ENCODE results near the gene WDFY4. TPM values are rescaled to one million over a fixed set of nuclear protein-coding genes. Genes with fewer than 3 reads are reported as not detected.

The WDFY4 gene
- total RNA-seq, 4 donors from 2014 or later, result 5.0 to 16.5 (median 8.8) TPM

- H3K9me3 ChIP-seq, result no peaks in the 10 kb centered on the region
- WGBS, 2 donors, result 89 to 95% methylated on average over 2 of the region's 2 CpGs
- no peaks in the 10 kb centered on the region for H3K27me3 ChIP-seq
- no peak for TF ChIP-seq POLR2A (IDR thresholded peaks at IDR 0.05)
- TF ChIP-seq CTCF (IDR thresholded peaks at IDR 0.05), result no peak
- no peak for TF ChIP-seq EP300 (IDR thresholded peaks at IDR 0.05)
- H3K27ac ChIP-seq, result no peak overlapping the region
- no peak overlapping the region for H3K4me3 ChIP-seq
- peaks cover 0 to 5% (median 0%) of the 10 kb centered on the region in 4 donors for H3K4me1 ChIP-seq
- H3K36me3 ChIP-seq, result no peaks in the 10 kb centered on the region
- no peak for DNase-seq (ENCODE audit: low spot score in 2 of 2)
These were observed 220.6 kb downstream of the WDFY4 start for GRCh38 chr10:48905311-48905710.

GRCh38 chr10:48906841-48907240 is 222.2 kb downstream of the WDFY4 start:
- no peak overlapping the region for H3K27ac ChIP-seq
- H3K27me3 ChIP-seq, result no peaks in the 10 kb centered on the region
- H3K4me3 ChIP-seq, result no peak overlapping the region
- H3K4me1 ChIP-seq, result no peaks in the 10 kb centered on the region
- no peak for TF ChIP-seq EP300 (IDR thresholded peaks at IDR 0.05)
- no peak for TF ChIP-seq POLR2A (IDR thresholded peaks at IDR 0.05)
- no peak for TF ChIP-seq CTCF (IDR thresholded peaks at IDR 0.05)
- H3K9me3 ChIP-seq, result no peaks in the 10 kb centered on the region
- H3K36me3 ChIP-seq, result no peaks in the 10 kb centered on the region
- 55 to 67% methylated on average over 2 of the region's 2 CpGs for WGBS, 2 donors
- DNase-seq (ENCODE audit: low spot score in 2 of 2), result no peak

- Histone ChIP-seq H3K4me1 (no peaks in the 10 kb centered on the region), H3K27ac (no peak overlapping the region), H3K36me3 (no peaks in the 10 kb centered on the region), H3K27me3 (no peaks in the 10 kb centered on the region), H3K9me3 (no peaks in the 10 kb centered on the region), H3K4me3 (no peak overlapping the region)
- TF ChIP-seq EP300 (IDR thresholded peaks at IDR 0.05) (no peak), POLR2A (IDR thresholded peaks at IDR 0.05) (no peak), CTCF (IDR thresholded peaks at IDR 0.05) (no peak)
- WGBS, 2 donors, result 90 to 94% methylated on average over 4 of the region's 4 CpGs
- no peak for DNase-seq (ENCODE audit: low spot score in 2 of 2)
These were observed 223.1 kb downstream of the WDFY4 start for GRCh38 chr10:48907730-48908129.

- Histone ChIP-seq H3K27ac (no peak overlapping the region), H3K36me3 (no peaks in the 10 kb centered on the region), H3K4me3 (no peak overlapping the region), H3K27me3 (no peaks in the 10 kb centered on the region), H3K4me1 (no peaks in the 10 kb centered on the region), H3K9me3 (no peaks in the 10 kb centered on the region)
- TF ChIP-seq POLR2A (IDR thresholded peaks at IDR 0.05) (no peak), EP300 (IDR thresholded peaks at IDR 0.05) (no peak), CTCF (IDR thresholded peaks at IDR 0.05) (no peak)
- no peak for DNase-seq (ENCODE audit: low spot score in 2 of 2)
- WGBS, 2 donors, result 83 to 85% methylated on average over 5 of the region's 5 CpGs
These were observed 225.9 kb downstream of the WDFY4 start for GRCh38 chr10:48910548-48910947.

- no peak for TF ChIP-seq POLR2A (IDR thresholded peaks at IDR 0.05)
- no peak for TF ChIP-seq CTCF (IDR thresholded peaks at IDR 0.05)
- TF ChIP-seq EP300 (IDR thresholded peaks at IDR 0.05), result no peak
- H3K27me3 ChIP-seq, result no peaks in the 10 kb centered on the region
- WGBS, 2 donors, result 90 to 93% methylated on average over 12 to 14 of the region's 14 CpGs
- H3K4me3 ChIP-seq, result no peak overlapping the region
- no peak overlapping the region for H3K27ac ChIP-seq
- H3K4me1 ChIP-seq, result no peaks in the 10 kb centered on the region
- no peaks in the 10 kb centered on the region for H3K9me3 ChIP-seq
- no peak for DNase-seq (ENCODE audit: low spot score in 2 of 2)
- no peaks in the 10 kb centered on the region for H3K36me3 ChIP-seq
These were observed 229.0 kb downstream of the WDFY4 start for GRCh38 chr10:48913674-48914073.
